Lower leg skin (tissue), 4 donors: ENCODE results near the gene F8. TPM values are rescaled to one million over a fixed set of nuclear protein-coding genes. Genes with fewer than 3 reads are reported as not detected.
"Not testable (repeated sequence)": the region's sequence is repeated elsewhere in the genome, so short reads cannot be mapped to it uniquely, and the experiment has no call there.

Experiments used
- DNase-seq, 2 donors: peaks; one replicate each; pipeline ENCODE4 v3.0.0-alpha.2; 2019; ENCODE audit warnings: low spot score in 2 of 2
- H3K4me3 ChIP-seq: fragments of 200-600 bp; sonication (generic); 2 replicates; pipeline ENCODE4 v1.5.1; 2017; ENCODE audit warnings: mild to moderate bottlenecking, low read depth; ENCODE audit not compliant: poor library complexity, severe bottlenecking
- CTCF ChIP-seq, 3 donors: fragments of 450-650 bp; IDR thresholded peaks; one replicate each; pipeline ENCODE4 v1.5.1; 2016; ENCODE audit warnings: antibody characterized with exemption in 3 of 3, mild to moderate bottlenecking in 3 of 3, moderate library complexity in 2 of 3
- POLR2A ChIP-seq, 2 donors: fragments of 450-650 bp; IDR thresholded peaks; one replicate each; pipeline ENCODE4 v1.6.1; 2016 to 2017; ENCODE audit warnings: antibody characterized with exemption in 2 of 2, mild to moderate bottlenecking in 1 of 2, moderate library complexity in 1 of 2
- WGBS, 2 donors: methylation state at CpG; one replicate each; pipeline ENCODE4 v1.1.5; 2018; 5-methylcytosine and 5-hydroxymethylcytosine counted together
- intact Hi-C: fragments of 100-400 bp; cut with DNase I; formaldehyde crosslinking; loops from one replicate; pipeline ENCODE4 v1.15.0; 2023; ENCODE audit warnings: low total_unique reads
- total RNA-seq, 4 donors: library from RNA; depleted of rRNA; stranded (reverse); fragments of >200 nt; gene quantifications; one replicate each; pipeline ENCODE4 v1.1.0, GENCODE V29; 2016

F8 gene
- total RNA-seq, 4 donors from 2014 or later = 2.0 to 7.3 (median 7.0) TPM

GRCh38 chrX:154833746-154834274, 188.7 kb downstream of the F8 start:
- intact Hi-C loops = no loop called here
- no peak for TF ChIP-seq POLR2A (IDR thresholded peaks at IDR 0.05)
- TF ChIP-seq CTCF (IDR thresholded peaks at IDR 0.05) = no peak
- no peak for DNase-seq
- WGBS, 2 donors = 78 to 86% methylated on average over 3 of the region's 3 CpGs
- H3K4me3 ChIP-seq = no peak overlapping the region

GRCh38 chrX:154829926-154830442, 192.5 kb downstream of the F8 start:
- intact Hi-C loops = no loop called here
- no peak for DNase-seq
- no peak for TF ChIP-seq CTCF (IDR thresholded peaks at IDR 0.05)
- TF ChIP-seq POLR2A (IDR thresholded peaks at IDR 0.05) = no peak
- H3K4me3 ChIP-seq = no peak overlapping the region
- WGBS, 2 donors = 6 to 44% methylated on average over 1 of the region's 1 CpG

GRCh38 chrX:154829134-154829533, 193.4 kb downstream of the F8 start:
- H3K4me3 ChIP-seq = no peak overlapping the region
- intact Hi-C loops = no loop called here
- TF ChIP-seq POLR2A (IDR thresholded peaks at IDR 0.05) (no peak), CTCF (IDR thresholded peaks at IDR 0.05) (no peak)
- DNase-seq = no peak

- no peak overlapping the region for H3K4me3 ChIP-seq
- TF ChIP-seq POLR2A (IDR thresholded peaks at IDR 0.05) (no peak), CTCF (IDR thresholded peaks at IDR 0.05) (no peak)
- 81 to 84% methylated on average over 2 of the region's 2 CpGs for WGBS, 2 donors
- no peak for DNase-seq
- intact Hi-C loops = no loop called here
Measured at GRCh38 chrX:154828016-154828408, 194.5 kb downstream of the F8 start.

GRCh38 chrX:154827194-154828015, 195.1 kb downstream of the F8 start:
- TF ChIP-seq CTCF (IDR thresholded peaks at IDR 0.05) = no peak
- TF ChIP-seq POLR2A (IDR thresholded peaks at IDR 0.05) = no peak
- 53 to 59% methylated on average over 4 of the region's 4 CpGs for WGBS, 2 donors
- DNase-seq = no peak
- intact Hi-C loops = no loop called here
- no peak overlapping the region for H3K4me3 ChIP-seq

GRCh38 chrX:154825586-154825985, 196.9 kb downstream of the F8 start:
- 100% methylated on average over 1 of the region's 3 CpGs; no CpG with 5 or more reads in 1 of the 2 donors for WGBS, 2 donors
- intact Hi-C loops, DNase-seq, H3K4me3 ChIP-seq: not testable (repeated sequence)
